Endothelial cell of umbilical vein (primary cell): Measurements from ENCODE around the gene CASR. TPM values are rescaled to one million over a fixed set of nuclear protein-coding genes. Genes with fewer than 3 reads are reported as not detected.

ENCODE experiments used
- BruUV-seq: library from RNA; stranded (reverse); fragments of 400-500 nt; replicated peaks from 2 replicates; lab custom pipeline; 2021; lab: Mats Ljungman, UMichigan
- CTCF ChIA-PET: fragments of 300-600, 350-600 bp; sonication (Branson Sonifier 250); formaldehyde crosslinking; loops from one replicate; lab custom pipeline; 2021; ENCODE audit warnings: antibody characterized with exemption, inconsistent platforms; lab: Charles Lee
- POLR2A ChIA-PET: fragments of 300-600, 350-600 bp; sonication (Branson Sonifier 250); formaldehyde crosslinking; loops from one replicate; lab custom pipeline; 2021; ENCODE audit warnings: antibody characterized with exemption, inconsistent platforms; lab: Charles Lee
- DNase-seq: peaks from one replicate; pipeline ENCODE4 v3.0.0-alpha.2; 2011; ENCODE audit warnings: low read depth, low spot score
- FAIRE-seq: peaks from 2 replicates; lab custom pipeline; 2011; peaks lifted over from hg19 to GRCh38; lab: Jason Lieb, UNC
- H2AFZ ChIP-seq: 2 replicates; pipeline ENCODE4 v1.6.0; 2012; ENCODE audit warnings: low read depth, low read length, control low read depth, inconsistent platforms
- H3K27ac ChIP-seq: 2 replicates; pipeline ENCODE4 v1.5.1; 2011; ENCODE audit warnings: low read depth, mild to moderate bottlenecking, control low read depth, low read length, moderate library complexity; ENCODE audit not compliant: insufficient read depth
- H3K27me3 ChIP-seq, 2 experiments: 2 replicates each; pipeline versions ENCODE4 v1.6.0 to v1.6.1; 2011; ENCODE audit warnings: low read length in 2 of 2, mixed read lengths in 1 of 2; ENCODE audit not compliant: control insufficient read depth in 2 of 2, insufficient read depth in 2 of 2
- H3K36me3 ChIP-seq, 2 experiments: 2 replicates in 1 of 2; 3 replicates in 1 of 2; pipeline ENCODE4 v1.5.1; 2011; ENCODE audit warnings: low read length in 2 of 2, mild to moderate bottlenecking in 1 of 2, moderate library complexity in 1 of 2; ENCODE audit not compliant: control insufficient read depth in 2 of 2, insufficient read depth in 2 of 2; ENCODE audit errors: extremely low read depth in 1 of 2
- H3K4me1 ChIP-seq: 3 replicates; pipeline ENCODE4 v1.5.1; 2011; ENCODE audit warnings: mild to moderate bottlenecking, low read length; ENCODE audit not compliant: control insufficient read depth, insufficient read depth; ENCODE audit errors: extremely low read depth
- H3K4me2 ChIP-seq: 2 replicates; pipeline ENCODE4 v1.6.1; 2011; ENCODE audit warnings: low read length, control low read depth, mixed read lengths; ENCODE audit not compliant: insufficient read depth
- H3K4me3 ChIP-seq, 3 experiments: fragments of 200-600 bp in 1 of 3; sonication (generic), shearing (Covaris generic) in 1 of 3; replicated peaks in 1 of 3; 2 replicates each; pipeline ENCODE4 v1.5.1; 2011 to 2016; ENCODE audit warnings: control low read depth in 3 of 3, low read length in 3 of 3, mild to moderate bottlenecking in 2 of 3, inconsistent platforms in 1 of 3, low read depth in 1 of 3, moderate library complexity in 1 of 3; ENCODE audit not compliant: insufficient read depth in 1 of 3
- H3K79me2 ChIP-seq: 2 replicates; pipeline ENCODE4 v1.6.0; 2012; ENCODE audit warnings: low read length, inconsistent platforms; ENCODE audit not compliant: control insufficient read depth, insufficient read depth
- H3K9ac ChIP-seq: replicated peaks from 2 replicates; pipeline ENCODE3; 2011; ENCODE audit warnings: low read length, control low read depth; ENCODE audit not compliant: insufficient read depth; ENCODE audit errors: extremely low read depth
- H3K9me1 ChIP-seq: replicated peaks from 3 replicates; pipeline ENCODE4 v1.6.0; 2011; ENCODE audit warnings: mild to moderate bottlenecking, low read length; ENCODE audit not compliant: control insufficient read depth, insufficient read depth; ENCODE audit errors: extremely low read depth
- H3K9me3 ChIP-seq: replicated peaks from 2 replicates; pipeline ENCODE4 v1.5.1; 2012; ENCODE audit warnings: low read length, inconsistent platforms; ENCODE audit not compliant: control insufficient read depth, insufficient read depth
- H4K20me1 ChIP-seq: replicated peaks from 2 replicates; pipeline ENCODE3; 2011; ENCODE audit warnings: mild to moderate bottlenecking, low read length; ENCODE audit not compliant: control insufficient read depth, insufficient read depth; ENCODE audit errors: extremely low read depth
- CTCF ChIP-seq, 2 donors: IDR thresholded peaks; 1 replicate in 1 of 2; 2 replicates in 1 of 2; pipeline ENCODE4 v1.5.1; 2011; ENCODE audit warnings: low read length in 2 of 2, mild to moderate bottlenecking in 2 of 2, moderate library complexity in 2 of 2, control low read depth in 1 of 2, inconsistent platforms in 1 of 2, low read depth in 1 of 2; ENCODE audit not compliant: insufficient read depth in 1 of 2; ENCODE audit errors: extremely low read depth in 1 of 2
- EZH2 ChIP-seq: IDR thresholded peaks from 2 replicates; pipeline ENCODE4 v1.6.1; 2012; ENCODE audit warnings: borderline replicate concordance, low read depth, mild to moderate bottlenecking, moderate library complexity, low read length, inconsistent platforms; ENCODE audit not compliant: severe bottlenecking
- GATA2 ChIP-seq: IDR thresholded peaks from 2 replicates; pipeline ENCODE4 v1.7.0; 2011; ENCODE audit warnings: low read depth, mild to moderate bottlenecking, moderate library complexity, mixed read lengths, low read length; ENCODE audit not compliant: insufficient read length, insufficient read depth
- JUN ChIP-seq: IDR thresholded peaks from 2 replicates; pipeline ENCODE4 v1.6.1; 2011; ENCODE audit warnings: borderline replicate concordance, low read depth; ENCODE audit not compliant: insufficient read length, insufficient read depth
- MYC ChIP-seq: IDR thresholded peaks from one replicate; pipeline ENCODE4 v1.6.1; 2011; ENCODE audit warnings: mild to moderate bottlenecking, low read depth, low read length
- POLR2A ChIP-seq: IDR thresholded peaks from 2 replicates; pipeline ENCODE4 v1.6.1; 2012; ENCODE audit warnings: low read depth, mild to moderate bottlenecking, control low read depth, low read length
- POLR2AphosphoS5 ChIP-seq: IDR thresholded peaks from 2 replicates; pipeline ENCODE4 v1.6.1; 2012; ENCODE audit warnings: low read depth, mild to moderate bottlenecking, control low read depth, low read length, moderate library complexity; ENCODE audit not compliant: insufficient read depth
- dilution Hi-C: fragments of 300-500 bp; cut with MboI; formaldehyde crosslinking; loops from one replicate; pipeline ENCODE4 v1.15.0; 2019; ENCODE audit warnings: low sequenced_read_pairs; ENCODE audit not compliant: extremely low pct_ligation_motif_present
- intact Hi-C: fragments of 100-400 bp; cut with micrococcal nuclease; formaldehyde crosslinking; loops from one replicate; pipeline ENCODE4 v1.10.0; 2022
- polyA plus RNA-seq, 4 experiments: library from polyadenylated mRNA; depleted of rRNA in 3 of 4; stranded (reverse) in 3 of 4; unstranded in 1 of 4; fragments of >200 nt; gene quantifications; 2 replicates each; pipeline versions ENCODE4 v1.2.1 to v1.2.3, GENCODE V29; 2011 to 2012; ENCODE audit warnings: missing spikeins in 1 of 4
- total RNA-seq: library from RNA; stranded (reverse); gene quantifications from 2 replicates; pipeline ENCODE4 v1.2.3, GENCODE V29; 2021
- TF ChIP-seq, protein P1 (sequence below): IDR thresholded peaks from 2 replicates; pipeline ENCODE4 v1.6.1; 2011; ENCODE audit not compliant: insufficient read depth, insufficient read length

Gene CASR
- total and polyA plus RNA-seq, 2 donors (not counting 3 experiments of a cell fraction or from before 2014, with no cell fraction given): not detected

GRCh38 chr3:122167630-122168029 is 15.8 kb upstream of the CASR start:
- dilution Hi-C loops: no loop called here

GRCh38 chr3:122168044-122168443 is 15.4 kb upstream of the CASR start:
- H3K9ac ChIP-seq: no peak overlapping the region
- H3K36me3 ChIP-seq: no peaks in the 10 kb centered on the region
- BruUV-seq: no TSS peak
- H4K20me1 ChIP-seq: no peaks in the 10 kb centered on the region
- H3K9me1 ChIP-seq: no peaks in the 10 kb centered on the region
- CTCF ChIA-PET: no interaction called here
- H3K4me2 ChIP-seq: no peak overlapping the region
- H2AFZ ChIP-seq: no peak overlapping the region
- intact Hi-C loops: no loop called here
- no peak overlapping the region for H3K4me3 ChIP-seq
- TF ChIP-seq, protein P1, sequence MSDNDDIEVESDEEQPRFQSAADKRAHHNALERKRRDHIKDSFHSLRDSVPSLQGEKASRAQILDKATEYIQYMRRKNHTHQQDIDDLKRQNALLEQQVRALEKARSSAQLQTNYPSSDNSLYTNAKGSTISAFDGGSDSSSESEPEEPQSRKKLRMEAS: no peak
- TF ChIP-seq POLR2A: no peak
- TF ChIP-seq EZH2: no peak
- TF ChIP-seq CTCF (IDR thresholded peaks at IDR 0.05; ENCODE audit: extremely low read depth in 1 of 2, insufficient read depth in 1 of 2, low read depth in 1 of 2, low read length in 2 of 2): no peak
- H3K27me3 ChIP-seq: no peaks in the 10 kb centered on the region
- no peaks in the 10 kb centered on the region for H3K9me3 ChIP-seq
- dilution Hi-C loops: no loop called here
- H3K79me2 ChIP-seq: no peaks in the 10 kb centered on the region
- H3K4me1 ChIP-seq: no peaks in the 10 kb centered on the region
- DNase-seq (no peak), FAIRE-seq (no peak)
- H3K27ac ChIP-seq: no peak overlapping the region
- POLR2A ChIA-PET: no interaction called here

More at GRCh38 chr3:122167630-122168029, 15.8 kb upstream of the CASR start:
- Histone ChIP-seq H3K27ac (no peak overlapping the region), H3K27me3 (no peaks in the 10 kb centered on the region), H3K9ac (no peak overlapping the region), H2AFZ (no peak overlapping the region), H3K9me3 (no peaks in the 10 kb centered on the region), H3K79me2 (no peaks in the 10 kb centered on the region), H4K20me1 (no peaks in the 10 kb centered on the region), H3K4me1 (no peaks in the 10 kb centered on the region), H3K4me3 (no peak overlapping the region), H3K4me2 (no peak overlapping the region), H3K36me3 (no peaks in the 10 kb centered on the region), H3K9me1 (no peaks in the 10 kb centered on the region)
- DNase-seq (no peak), FAIRE-seq (no peak)
- CTCF ChIA-PET: no interaction called here
- intact Hi-C loops: no loop called here
- TF ChIP-seq MYC: no peak
- TF ChIP-seq POLR2AphosphoS5: no peak
- TF ChIP-seq GATA2: no peak
- TF ChIP-seq JUN: no peak
- no TSS peak for BruUV-seq
- POLR2A ChIA-PET: no interaction called here
